C4-2B (cell line): ENCODE results near the gene FAM13C.
"Not testable (repeated sequence)": the region's sequence is repeated elsewhere in the genome, so short reads cannot be mapped to it uniquely, and the experiment has no call there.

Experiments
- H3K27ac ChIP-seq: fragments of 450-650 bp; 2 replicates; pipeline ENCODE4 v1.5.1; 2017
- CTCF ChIP-seq: fragments of 450-650 bp; conservative IDR thresholded peaks from 2 replicates; pipeline ENCODE4 v1.5.1; 2017; ENCODE audit warnings: mild to moderate bottlenecking
- ZFX ChIP-seq: fragments of 450-650 bp; IDR thresholded peaks from 2 replicates; pipeline ENCODE4 v1.6.1; 2017

The FAM13C gene

GRCh38 chr10:59227136-59227673, 135.1 kb downstream of the FAM13C start:
- TF ChIP-seq CTCF (no peak; the same call in none of the 2 replicates), ZFX (no peak)
- H3K27ac ChIP-seq, result no peak overlapping the region

- H3K27ac ChIP-seq, result no peak overlapping the region
- no peak for TF ChIP-seq CTCF
- TF ChIP-seq ZFX, result no peak
Observed at GRCh38 chr10:59225211-59225610, 137.1 kb downstream of the FAM13C start.

- not testable (repeated sequence) for H3K27ac ChIP-seq
Observed at GRCh38 chr10:59223597-59223996, 138.8 kb downstream of the FAM13C start.

- H3K27ac ChIP-seq, result no peak overlapping the region
- TF ChIP-seq CTCF, result no peak
Observed at GRCh38 chr10:59222788-59223187, 139.6 kb downstream of the FAM13C start.

- TF ChIP-seq CTCF, result no peak
- no peak for TF ChIP-seq ZFX
Observed at GRCh38 chr10:59216178-59216869, 146.0 kb downstream of the FAM13C start.

GRCh38 chr10:59214160-59214559, 148.2 kb downstream of the FAM13C start:
- no peak for TF ChIP-seq ZFX
- no peak for TF ChIP-seq CTCF
- no peak overlapping the region for H3K27ac ChIP-seq

More at GRCh38 chr10:59216178-59216869, 146.0 kb downstream of the FAM13C start:
- no peak overlapping the region for H3K27ac ChIP-seq

- no peak for TF ChIP-seq CTCF
- TF ChIP-seq ZFX, result no peak
Observed at GRCh38 chr10:59212301-59212798, 150.0 kb downstream of the FAM13C start.

GRCh38 chr10:59206204-59206720, 156.1 kb downstream of the FAM13C start:
- H3K27ac ChIP-seq, result no peak overlapping the region
- TF ChIP-seq ZFX (no peak), CTCF (no peak)

More at GRCh38 chr10:59212301-59212798, 150.0 kb downstream of the FAM13C start:
- no peak overlapping the region for H3K27ac ChIP-seq
